Activated CD8-positive, alpha-beta T cell treated with anti-CD3 and anti-CD28 coated beads for 36 hours (primary cell): ENCODE measurements around the gene DHRSX. TPM values are rescaled to one million over a fixed set of nuclear protein-coding genes. Genes with fewer than 3 reads are reported as not detected.

Experiments used
- ATAC-seq: fragments of 200-7000 bp; cut with Tn5 transposase; one replicate; pipeline ENCODE4 v1.10.0; 2021; ENCODE audit warnings: mild to moderate bottlenecking, moderate library complexity
- CTCF ChIA-PET: fragments of 350-600 bp; sonication (Branson Sonifier 250); formaldehyde crosslinking; loops from one replicate; lab custom pipeline; 2021; ENCODE audit warnings: antibody characterized with exemption; lab: Charles Lee
- POLR2A ChIA-PET: fragments of 350-600 bp; sonication (Branson Sonifier 250); formaldehyde crosslinking; loops from one replicate; lab custom pipeline; 2021; ENCODE audit warnings: antibody characterized with exemption; lab: Charles Lee
- DNase-seq: peaks from one replicate; pipeline ENCODE4 v3.0.0-alpha.2; 2020
- H3K27ac Mint-ChIP-seq: one replicate; pipeline ENCODE4 v1.8.0; 2021; ENCODE audit warnings: mild to moderate bottlenecking, mixed read lengths
- H3K27me3 Mint-ChIP-seq: one replicate; pipeline ENCODE4 v1.8.0; 2021; ENCODE audit warnings: mixed read lengths
- H3K36me3 Mint-ChIP-seq: one replicate; pipeline ENCODE4 v1.8.0; 2021; ENCODE audit warnings: low read depth, mixed read lengths
- H3K4me1 Mint-ChIP-seq: one replicate; pipeline ENCODE4 v1.8.0; 2021; ENCODE audit warnings: low read depth, mixed read lengths
- H3K4me3 Mint-ChIP-seq: one replicate; pipeline ENCODE4 v1.8.0; 2021; ENCODE audit warnings: mild to moderate bottlenecking, moderate library complexity, mixed read lengths
- H3K9me3 Mint-ChIP-seq: one replicate; pipeline ENCODE4 v1.8.0; 2021; ENCODE audit warnings: mixed read lengths
- intact Hi-C: fragments of 100-400 bp; cut with micrococcal nuclease; formaldehyde crosslinking; loops from one replicate; pipeline ENCODE4 v1.10.0; 2022
- total RNA-seq, 2 experiments: library from RNA; stranded (reverse); gene quantifications; one replicate each; pipeline ENCODE4 v1.2.3, GENCODE V29; 2021
- TF ChIP-seq, protein P1 (sequence below): fragments of 200-600 bp; IDR thresholded peaks from one replicate; pipeline ENCODE4 v1.8.0; 2022; ENCODE audit warnings: antibody characterized with exemption, mild to moderate bottlenecking

The DHRSX gene
- total RNA-seq, 2 experiments from 2014 or later, result 19.7 to 22.0 TPM

- ChIA-PET POLR2A (no interaction called here), CTCF (no interaction called here)
- Mint-ChIP-seq H3K4me1 (peaks cover 2% of the 10 kb centered on the region), H3K4me3 (no peak overlapping the region), H3K27ac (no peak overlapping the region), H3K27me3 (no peaks in the 10 kb centered on the region), H3K36me3 (peaks cover 36% of the 10 kb centered on the region), H3K9me3 (no peaks in the 10 kb centered on the region)
- ATAC-seq (no peak), DNase-seq (no peak)
- intact Hi-C loops, result no loop called here
- TF ChIP-seq, protein P1, sequence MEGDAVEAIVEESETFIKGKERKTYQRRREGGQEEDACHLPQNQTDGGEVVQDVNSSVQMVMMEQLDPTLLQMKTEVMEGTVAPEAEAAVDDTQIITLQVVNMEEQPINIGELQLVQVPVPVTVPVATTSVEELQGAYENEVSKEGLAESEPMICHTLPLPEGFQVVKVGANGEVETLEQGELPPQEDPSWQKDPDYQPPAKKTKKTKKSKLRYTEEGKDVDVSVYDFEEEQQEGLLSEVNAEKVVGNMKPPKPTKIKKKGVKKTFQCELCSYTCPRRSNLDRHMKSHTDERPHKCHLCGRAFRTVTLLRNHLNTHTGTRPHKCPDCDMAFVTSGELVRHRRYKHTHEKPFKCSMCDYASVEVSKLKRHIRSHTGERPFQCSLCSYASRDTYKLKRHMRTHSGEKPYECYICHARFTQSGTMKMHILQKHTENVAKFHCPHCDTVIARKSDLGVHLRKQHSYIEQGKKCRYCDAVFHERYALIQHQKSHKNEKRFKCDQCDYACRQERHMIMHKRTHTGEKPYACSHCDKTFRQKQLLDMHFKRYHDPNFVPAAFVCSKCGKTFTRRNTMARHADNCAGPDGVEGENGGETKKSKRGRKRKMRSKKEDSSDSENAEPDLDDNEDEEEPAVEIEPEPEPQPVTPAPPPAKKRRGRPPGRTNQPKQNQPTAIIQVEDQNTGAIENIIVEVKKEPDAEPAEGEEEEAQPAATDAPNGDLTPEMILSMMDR, result no peak
Measured at GRCh38 chrX:2489446-2490445, 11.0 kb downstream of the DHRSX start.

- no peak for DNase-seq
- TF ChIP-seq, protein P1, result no peak
- no peak for ATAC-seq
- no peak overlapping the region for H3K4me3 Mint-ChIP-seq
- H3K36me3 Mint-ChIP-seq, result peaks cover 36% of the 10 kb centered on the region
- H3K9me3 Mint-ChIP-seq, result no peaks in the 10 kb centered on the region
- ChIA-PET CTCF (no interaction called here), POLR2A (no interaction called here)
- H3K27me3 Mint-ChIP-seq, result no peaks in the 10 kb centered on the region
- no peak overlapping the region for H3K27ac Mint-ChIP-seq
- H3K4me1 Mint-ChIP-seq, result peaks cover 2% of the 10 kb centered on the region
- intact Hi-C loops, result no loop called here
Measured at GRCh38 chrX:2488621-2489285, 12.0 kb downstream of the DHRSX start.

GRCh38 chrX:2487366-2487765 is 13.4 kb downstream of the DHRSX start:
- Mint-ChIP-seq H3K27me3 (no peaks in the 10 kb centered on the region), H3K27ac (no peak overlapping the region), H3K36me3 (peaks cover 36% of the 10 kb centered on the region), H3K9me3 (no peaks in the 10 kb centered on the region), H3K4me1 (peaks cover 4% of the 10 kb centered on the region), H3K4me3 (no peak overlapping the region)
- ChIA-PET CTCF (no interaction called here), POLR2A (no interaction called here)
- no peak for ATAC-seq
- no peak for DNase-seq
- intact Hi-C loops, result no loop called here
- TF ChIP-seq, protein P1, result no peak

DNA sequence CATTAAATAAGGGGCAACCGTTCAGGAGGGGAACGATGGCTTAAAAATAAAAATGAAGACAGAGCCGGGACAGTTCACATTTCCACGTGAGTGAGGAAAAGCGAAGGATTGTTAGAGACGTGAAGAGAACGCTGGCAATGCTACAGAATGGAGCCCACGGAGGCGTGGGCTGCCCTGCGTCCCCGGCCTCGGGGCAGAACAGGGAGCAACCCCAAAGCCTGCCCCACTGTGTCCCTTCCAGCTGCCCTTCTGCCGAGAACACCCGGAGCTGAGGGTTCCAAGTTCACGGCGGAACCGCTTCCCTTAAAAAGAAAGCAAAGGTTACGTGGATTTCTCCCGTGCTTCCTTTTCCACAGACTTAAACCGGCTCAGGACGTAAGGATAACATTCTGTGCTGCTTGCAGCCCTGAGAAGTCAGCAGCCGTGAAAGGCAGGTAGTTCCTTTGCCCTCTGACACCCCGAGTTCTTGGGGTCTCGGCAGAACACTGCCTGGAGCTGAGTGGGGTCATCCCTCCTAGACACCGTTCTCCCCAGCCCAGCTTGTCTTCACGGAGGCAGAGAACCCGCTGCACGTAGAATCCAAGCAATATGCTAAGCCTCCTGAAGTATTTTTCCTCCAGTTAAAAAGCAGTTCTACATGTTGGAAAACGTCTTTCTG is 14.2 kb downstream of the DHRSX start:
- TF ChIP-seq, protein P1, result no peak
- Mint-ChIP-seq H3K9me3 (no peaks in the 10 kb centered on the region), H3K27me3 (no peaks in the 10 kb centered on the region), H3K27ac (no peak overlapping the region), H3K36me3 (peaks cover 36% of the 10 kb centered on the region), H3K4me1 (peaks cover 4% of the 10 kb centered on the region), H3K4me3 (no peak overlapping the region)
- DNase-seq (no peak), ATAC-seq (no peak)
- intact Hi-C loops, result no loop called here
- POLR2A ChIA-PET, result no interaction called here
- CTCF ChIA-PET, result no interaction called here
